Measurements from ENCODE around the gene RNF157.
"Not testable (repeated sequence)": the region's sequence is repeated elsewhere in the genome, so short reads cannot be mapped to it uniquely, and the experiment has no call there.

Gene RNF157

DNA sequence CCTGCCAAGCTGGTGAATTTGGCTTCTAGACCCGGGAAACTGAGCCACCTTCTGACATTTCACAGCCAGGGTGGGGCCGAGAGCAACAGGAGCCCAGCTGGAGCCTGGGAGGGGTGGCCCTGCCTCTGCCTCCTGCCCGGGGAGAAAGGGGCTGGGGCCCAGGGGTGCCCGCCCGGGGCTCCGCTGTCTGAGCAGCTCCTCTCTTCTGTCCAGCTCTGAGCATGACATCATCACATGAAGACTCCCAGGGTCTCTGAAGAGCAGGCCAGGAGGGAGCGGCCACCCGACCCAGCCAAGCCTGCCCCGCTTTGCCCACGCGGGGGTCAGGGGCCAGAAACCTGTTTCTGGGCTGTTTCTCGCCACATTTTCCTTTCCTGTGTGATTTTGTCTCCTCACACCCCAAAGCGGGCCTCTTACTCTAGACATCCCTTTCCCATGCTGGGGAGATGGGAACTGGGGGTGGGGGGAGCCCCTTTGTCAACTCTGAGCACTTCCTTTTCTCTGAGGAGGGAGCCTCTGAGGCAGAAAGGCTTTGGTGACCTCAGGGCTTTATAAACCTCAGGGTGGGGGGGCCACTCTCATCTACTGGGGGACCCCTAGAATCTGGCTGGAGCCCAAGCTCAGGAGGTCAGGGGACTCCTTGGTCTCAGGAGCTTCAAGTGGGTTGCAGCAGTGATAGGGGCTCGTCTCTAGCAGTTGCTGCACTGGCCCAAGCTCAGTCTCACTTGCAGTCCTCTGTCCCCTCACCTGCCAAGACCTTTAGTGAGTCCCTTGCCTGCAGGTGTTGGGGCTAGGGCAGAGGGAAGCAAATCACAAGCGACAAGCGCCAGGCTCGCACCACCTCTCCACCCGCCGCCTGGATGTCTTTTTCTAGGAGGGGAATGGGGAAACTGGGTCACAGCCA, 32.5 kb upstream of the RNF157 start:
- H3K27ac Mint-ChIP-seq, result peak overlapping the region; percentile 86

DNA sequence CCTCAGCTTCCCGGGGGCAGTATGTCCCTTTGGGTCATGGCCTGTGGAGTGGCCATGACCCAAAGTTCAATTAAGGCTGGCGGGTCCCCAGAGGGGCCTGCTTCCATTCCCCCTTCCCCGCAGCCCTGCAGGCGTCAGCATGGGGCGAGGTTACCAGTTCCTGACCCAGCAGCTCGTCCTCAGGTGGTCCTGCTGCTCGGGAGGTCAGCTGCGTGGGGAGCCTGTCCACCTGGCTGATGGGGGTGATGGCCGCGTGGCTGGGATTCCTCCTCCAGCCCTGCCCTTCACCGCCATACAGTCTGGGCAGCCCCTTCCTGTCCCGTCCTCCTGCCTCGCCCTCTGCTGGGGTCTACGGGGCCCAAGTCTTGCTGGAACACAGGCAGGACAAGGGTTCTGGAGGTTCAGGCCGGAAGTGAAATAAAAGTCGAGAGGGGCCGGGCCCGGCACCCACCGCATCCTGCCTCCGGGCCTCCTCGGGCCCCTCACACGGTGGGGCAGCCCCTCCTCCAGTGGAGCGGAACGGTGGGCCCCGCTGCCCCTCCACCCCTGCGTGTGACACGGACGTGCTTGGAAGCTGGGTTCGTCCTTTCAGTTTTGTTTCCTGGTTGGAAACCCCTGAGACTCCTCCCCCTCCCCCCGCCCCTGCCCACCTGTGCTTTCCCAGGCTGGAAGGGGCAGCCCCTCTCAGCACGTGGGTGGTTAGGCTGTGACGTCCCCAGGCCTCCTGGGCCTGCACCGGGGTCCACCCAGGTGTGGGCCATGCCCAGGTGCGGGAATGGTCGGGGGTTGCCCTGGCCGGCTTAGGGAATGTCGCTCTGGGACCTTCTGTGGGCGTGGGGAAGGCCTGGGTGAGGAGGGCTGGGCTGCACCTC, 31.6 kb upstream of the RNF157 start:
- Mint-ChIP-seq H3K4me3 (peak overlapping the region; percentile 75), H3K4me1 (peaks cover 62% of the 10 kb centered on the region), H3K27ac (peak overlapping the region; percentile 85), H3K9me3 (no peaks in the 10 kb centered on the region), H3K27me3 (no peaks in the 10 kb centered on the region), H3K36me3 (peaks cover 7% of the 10 kb centered on the region)

More for the DNA sequence above, 32.5 kb upstream of the RNF157 start:
- H3K4me1 Mint-ChIP-seq, result peaks cover 64% of the 10 kb centered on the region
- peak overlapping the region; percentile 75 for H3K4me3 Mint-ChIP-seq
- H3K9me3 Mint-ChIP-seq, result no peaks in the 10 kb centered on the region
- no peaks in the 10 kb centered on the region for H3K27me3 Mint-ChIP-seq
- peaks cover 4% of the 10 kb centered on the region for H3K36me3 Mint-ChIP-seq

DNA sequence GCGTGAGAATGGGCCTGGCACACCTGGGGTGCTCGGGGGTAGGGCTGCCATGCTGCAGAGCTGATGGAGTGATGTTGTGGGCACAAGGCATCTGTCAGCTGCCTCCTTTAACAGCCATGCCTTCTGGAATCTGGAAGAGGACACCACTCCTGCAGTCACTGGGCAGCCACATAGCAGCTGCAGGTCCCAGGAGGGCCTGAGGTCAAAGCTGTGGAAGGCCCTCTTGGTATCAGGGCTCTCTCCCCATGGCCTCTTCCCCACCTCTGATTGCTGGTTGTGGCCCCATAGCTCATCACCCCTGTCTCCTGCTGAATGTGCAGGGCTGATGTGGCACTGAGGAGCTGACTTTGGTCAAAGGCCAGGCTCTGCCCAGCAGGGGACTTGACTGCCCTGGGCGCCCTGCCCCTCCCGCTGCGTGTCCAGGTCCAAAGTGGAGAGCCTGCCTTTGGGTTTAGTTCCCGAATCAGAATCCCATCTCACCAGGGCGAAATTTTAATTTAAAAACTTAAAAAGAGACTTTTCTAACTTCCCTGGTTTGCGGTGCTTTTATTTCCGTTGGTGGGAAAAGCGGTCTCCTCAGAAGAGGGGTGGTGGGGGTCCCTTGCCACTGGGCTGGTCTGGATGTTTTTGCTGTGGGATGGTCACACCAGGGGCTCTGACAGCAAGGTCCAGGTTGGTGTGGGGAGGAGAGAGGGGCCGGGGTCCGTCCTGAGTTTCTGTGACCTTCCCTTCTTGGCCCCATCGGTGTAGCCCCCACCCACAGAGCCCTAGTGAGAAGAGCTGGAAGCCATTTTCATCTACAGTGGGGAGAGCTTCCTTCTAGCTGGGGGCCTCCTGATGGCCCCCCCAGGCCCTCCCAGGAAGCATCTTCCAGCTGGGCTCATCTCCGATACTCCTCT, 30.7 kb upstream of the RNF157 start:
- Mint-ChIP-seq H3K4me1 (peaks cover 54% of the 10 kb centered on the region), H3K27me3 (no peaks in the 10 kb centered on the region), H3K27ac (peak overlapping the region; percentile 85), H3K36me3 (peaks cover 7% of the 10 kb centered on the region), H3K9me3 (no peaks in the 10 kb centered on the region), H3K4me3 (peak overlapping the region; percentile 75)

- Mint-ChIP-seq H3K27ac (peak overlapping the region; percentile 23), H3K36me3 (peaks cover 7% of the 10 kb centered on the region), H3K9me3 (no peaks in the 10 kb centered on the region), H3K4me1 (peaks cover 51% of the 10 kb centered on the region), H3K27me3 (no peaks in the 10 kb centered on the region), H3K4me3 (peak overlapping the region; percentile 43)
Measured at GRCh38 chr17:76270127-76270592, 29.9 kb upstream of the RNF157 start.

DNA sequence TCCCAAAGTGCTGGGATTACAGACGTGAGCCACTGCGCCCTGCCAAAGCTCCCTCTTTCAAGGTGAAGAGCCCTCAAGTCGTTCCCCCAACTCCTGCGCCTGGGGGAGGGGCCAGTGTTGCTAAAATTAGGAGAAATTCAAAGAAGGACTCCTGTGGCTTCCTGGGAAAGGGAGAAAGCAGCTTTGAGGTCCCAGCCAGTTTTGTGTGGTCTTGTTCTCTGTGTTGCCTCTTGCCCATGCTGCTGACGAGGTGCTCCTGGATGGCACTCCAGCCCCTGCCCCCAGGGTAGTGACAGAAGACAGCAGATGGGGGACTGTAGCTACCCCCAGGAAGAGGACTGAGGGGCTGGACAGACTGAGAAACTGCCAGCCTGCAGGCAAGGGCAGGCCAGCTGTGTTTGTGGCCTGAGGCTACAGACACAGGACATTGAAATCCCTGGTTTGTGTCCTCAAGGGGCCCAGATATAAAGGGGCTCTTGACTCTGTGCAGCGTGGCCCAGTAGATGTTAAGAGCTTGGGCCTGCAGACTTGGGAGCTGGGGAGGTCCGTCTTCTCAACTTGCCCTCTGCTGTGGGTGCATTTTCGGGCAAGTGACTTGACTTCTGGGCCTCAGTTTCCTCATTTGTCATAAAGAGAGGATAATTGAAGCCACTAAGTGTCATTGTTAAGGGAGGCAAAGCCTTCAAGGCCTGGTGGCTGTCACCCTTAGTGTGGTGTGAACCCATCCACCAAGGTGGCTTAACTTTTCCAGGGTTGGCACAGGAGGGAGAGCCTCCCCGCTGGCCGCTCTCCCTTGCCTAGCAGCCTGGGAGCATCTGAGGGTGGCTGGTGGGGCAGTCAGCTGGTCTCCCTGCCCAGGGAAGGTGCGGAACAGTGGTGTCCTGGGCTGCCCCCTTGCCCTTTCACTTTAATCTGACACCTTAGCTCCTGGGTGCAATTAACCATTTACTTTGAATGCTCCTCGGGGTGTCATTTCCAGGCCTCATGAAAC, 29.0 kb upstream of the RNF157 start:
- Mint-ChIP-seq H3K9me3 (no peaks in the 10 kb centered on the region), H3K27ac (peak overlapping the region; percentile 99), H3K36me3 (peaks cover 7% of the 10 kb centered on the region), H3K4me3 (peak overlapping the region; percentile 91), H3K27me3 (no peaks in the 10 kb centered on the region), H3K4me1 (peaks cover 48% of the 10 kb centered on the region)

GRCh38 chr17:76268015-76268749, 27.9 kb upstream of the RNF157 start:
- H3K4me3 Mint-ChIP-seq, result peak overlapping the region; percentile 91
- H3K27ac Mint-ChIP-seq, result peak overlapping the region; percentile 99
- peaks cover 51% of the 10 kb centered on the region for H3K4me1 Mint-ChIP-seq
- no peaks in the 10 kb centered on the region for H3K27me3 Mint-ChIP-seq
- no peaks in the 10 kb centered on the region for H3K9me3 Mint-ChIP-seq
- H3K36me3 Mint-ChIP-seq, result peaks cover 7% of the 10 kb centered on the region

DNA sequence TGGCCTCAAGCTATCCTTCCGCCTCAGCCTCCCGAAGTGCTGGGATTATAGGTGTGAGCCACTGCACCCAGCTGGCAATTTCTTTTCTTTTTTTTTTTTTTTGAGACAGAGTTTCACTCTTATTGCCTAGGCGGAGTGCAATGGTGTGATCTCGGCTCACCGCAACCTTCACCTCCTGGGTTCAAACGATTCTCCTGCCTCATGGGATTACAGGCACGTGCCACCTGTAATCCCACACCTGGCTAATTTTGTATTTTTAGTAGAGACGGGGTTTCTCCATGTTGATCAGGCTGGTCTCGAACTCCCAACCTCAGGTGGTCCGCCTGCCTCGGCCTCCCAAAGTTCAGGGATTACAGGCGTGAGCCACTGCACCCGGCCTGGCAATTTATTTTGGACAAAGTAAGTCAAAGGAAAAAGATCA, 27.3 kb upstream of the RNF157 start:
- not testable (repeated sequence) for H3K9me3 Mint-ChIP-seq, H3K27me3 Mint-ChIP-seq, H3K36me3 Mint-ChIP-seq
- peaks cover 51% of the 10 kb centered on the region for H3K4me1 Mint-ChIP-seq
- H3K4me3 Mint-ChIP-seq, result peak overlapping the region; percentile 91
- H3K27ac Mint-ChIP-seq, result peak overlapping the region; percentile 99

- Mint-ChIP-seq H3K4me1 (peaks cover 56% of the 10 kb centered on the region), H3K27me3 (no peaks in the 10 kb centered on the region), H3K9me3 (no peaks in the 10 kb centered on the region), H3K4me3 (peak overlapping the region; percentile 91), H3K27ac (peak overlapping the region; percentile 99), H3K36me3 (peaks cover 7% of the 10 kb centered on the region)
Measured at GRCh38 chr17:76267051-76267576, 26.8 kb upstream of the RNF157 start.

- peak overlapping the region; percentile 94 for H3K27ac Mint-ChIP-seq
- no peaks in the 10 kb centered on the region for H3K9me3 Mint-ChIP-seq
- peak overlapping the region; percentile 91 for H3K4me3 Mint-ChIP-seq
- peaks cover 7% of the 10 kb centered on the region for H3K36me3 Mint-ChIP-seq
- H3K27me3 Mint-ChIP-seq, result no peaks in the 10 kb centered on the region
- peaks cover 63% of the 10 kb centered on the region for H3K4me1 Mint-ChIP-seq
Measured at GRCh38 chr17:76266244-76266938, 26.1 kb upstream of the RNF157 start.

- H3K4me3 Mint-ChIP-seq, result peak overlapping the region; percentile 91
- peaks cover 61% of the 10 kb centered on the region for H3K4me1 Mint-ChIP-seq
- no peaks in the 10 kb centered on the region for H3K9me3 Mint-ChIP-seq
- H3K27me3 Mint-ChIP-seq, result no peaks in the 10 kb centered on the region
- peak overlapping the region; percentile 92 for H3K27ac Mint-ChIP-seq
- peaks cover 7% of the 10 kb centered on the region for H3K36me3 Mint-ChIP-seq
Measured at GRCh38 chr17:76265624-76266243, 25.4 kb upstream of the RNF157 start.

GRCh38 chr17:76264755-76265623, 24.7 kb upstream of the RNF157 start, which contains the start of gene UBALD2:
UBALD2 (plus strand) TSS chr17:76265348; CDS start chr17:76265506, 158 bp downstream.
- Mint-ChIP-seq H3K27ac (peak within 1 kb of the TSS; percentile 95), H3K4me3 (peak within 1 kb of the TSS; percentile 91), H3K4me1 (peaks cover 60% of the 10 kb centered on the region), H3K9me3 (no peaks in the 10 kb centered on the region), H3K27me3 (no peaks in the 10 kb centered on the region), H3K36me3 (peaks cover 7% of the 10 kb centered on the region)

DNA sequence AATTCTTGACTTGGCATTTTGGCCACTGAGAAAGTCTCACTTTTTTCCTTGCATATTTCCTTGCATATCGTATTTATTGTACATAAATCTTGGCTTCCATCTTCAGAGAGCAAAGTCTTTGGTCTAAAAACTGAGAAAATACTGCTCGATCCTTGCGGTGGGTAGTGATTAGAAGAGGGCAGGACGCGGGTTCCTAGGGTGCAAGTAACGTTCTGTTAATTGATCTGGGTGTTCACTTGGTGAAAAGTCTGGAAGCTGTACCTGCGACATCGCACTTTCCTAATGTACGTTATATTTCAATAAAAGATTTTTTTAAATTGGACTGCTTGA, 24.1 kb upstream of the RNF157 start:
- Mint-ChIP-seq H3K27me3 (no peaks in the 10 kb centered on the region), H3K9me3 (no peaks in the 10 kb centered on the region), H3K27ac (peak overlapping the region; percentile 95), H3K4me3 (peak overlapping the region; percentile 74), H3K4me1 (peaks cover 54% of the 10 kb centered on the region), H3K36me3 (peaks cover 7% of the 10 kb centered on the region)
